Stimulated activated CD4-positive, alpha-beta T cell treated with anti-CD3 and anti-CD28 coated beads, Interleukin-15, amount 100 ng/mL, for 1 hour (primary cell): ENCODE data around the gene SUN2.
A peak's percentile ranks its signal among the peaks of the same experiment; 100 is the strongest.
"Not testable (repeated sequence)": the region's sequence is repeated elsewhere in the genome, so short reads cannot be mapped to it uniquely, and the experiment has no call there.

ENCODE experiments used
- DNase-seq, 2 donors: peaks; one replicate each; pipeline ENCODE4 v3.0.0-alpha.2; 2020; ENCODE audit warnings: low read depth in 1 of 2, low spot score in 1 of 2

Gene SUN2, protein sequence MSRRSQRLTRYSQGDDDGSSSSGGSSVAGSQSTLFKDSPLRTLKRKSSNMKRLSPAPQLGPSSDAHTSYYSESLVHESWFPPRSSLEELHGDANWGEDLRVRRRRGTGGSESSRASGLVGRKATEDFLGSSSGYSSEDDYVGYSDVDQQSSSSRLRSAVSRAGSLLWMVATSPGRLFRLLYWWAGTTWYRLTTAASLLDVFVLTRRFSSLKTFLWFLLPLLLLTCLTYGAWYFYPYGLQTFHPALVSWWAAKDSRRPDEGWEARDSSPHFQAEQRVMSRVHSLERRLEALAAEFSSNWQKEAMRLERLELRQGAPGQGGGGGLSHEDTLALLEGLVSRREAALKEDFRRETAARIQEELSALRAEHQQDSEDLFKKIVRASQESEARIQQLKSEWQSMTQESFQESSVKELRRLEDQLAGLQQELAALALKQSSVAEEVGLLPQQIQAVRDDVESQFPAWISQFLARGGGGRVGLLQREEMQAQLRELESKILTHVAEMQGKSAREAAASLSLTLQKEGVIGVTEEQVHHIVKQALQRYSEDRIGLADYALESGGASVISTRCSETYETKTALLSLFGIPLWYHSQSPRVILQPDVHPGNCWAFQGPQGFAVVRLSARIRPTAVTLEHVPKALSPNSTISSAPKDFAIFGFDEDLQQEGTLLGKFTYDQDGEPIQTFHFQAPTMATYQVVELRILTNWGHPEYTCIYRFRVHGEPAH

DNA sequence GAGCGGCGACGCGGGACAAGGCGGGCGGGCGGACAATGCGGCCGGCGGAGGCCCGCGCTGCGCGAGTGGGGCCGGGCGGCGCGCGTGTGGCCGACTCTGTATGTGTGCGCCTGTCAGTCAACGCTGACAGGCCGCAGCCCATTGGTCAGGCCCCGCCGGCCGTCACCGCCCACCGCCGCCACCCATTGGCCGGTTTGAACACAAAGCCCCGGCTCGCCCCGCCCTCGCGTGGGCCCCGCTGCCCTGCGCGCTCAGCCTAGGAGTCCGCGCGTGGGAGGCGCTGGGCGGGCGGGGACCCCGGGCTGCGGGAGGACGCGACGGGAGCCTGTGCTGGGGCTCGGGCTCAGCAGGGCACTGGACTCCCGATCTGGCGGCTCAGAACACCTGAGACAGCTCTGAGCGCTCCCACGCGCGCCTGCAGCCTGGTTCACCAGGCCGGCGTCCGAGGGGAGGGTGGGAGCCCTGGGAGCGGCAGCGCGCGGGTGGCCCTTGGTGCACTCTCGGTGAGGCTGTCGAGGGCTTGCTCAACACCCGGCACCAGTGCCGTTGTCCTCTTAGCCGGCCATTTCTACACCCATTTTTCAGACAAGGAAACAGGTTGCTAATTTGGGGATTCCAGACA is at the start of gene SUN2:
TSS of gene SUN2 (minus strand) at position 88 of the 622 bp plus-strand sequence. CDS start 3,370 bp downstream, outside the sequence.
- peak; percentile 89 to 91 for DNase-seq

DNA sequence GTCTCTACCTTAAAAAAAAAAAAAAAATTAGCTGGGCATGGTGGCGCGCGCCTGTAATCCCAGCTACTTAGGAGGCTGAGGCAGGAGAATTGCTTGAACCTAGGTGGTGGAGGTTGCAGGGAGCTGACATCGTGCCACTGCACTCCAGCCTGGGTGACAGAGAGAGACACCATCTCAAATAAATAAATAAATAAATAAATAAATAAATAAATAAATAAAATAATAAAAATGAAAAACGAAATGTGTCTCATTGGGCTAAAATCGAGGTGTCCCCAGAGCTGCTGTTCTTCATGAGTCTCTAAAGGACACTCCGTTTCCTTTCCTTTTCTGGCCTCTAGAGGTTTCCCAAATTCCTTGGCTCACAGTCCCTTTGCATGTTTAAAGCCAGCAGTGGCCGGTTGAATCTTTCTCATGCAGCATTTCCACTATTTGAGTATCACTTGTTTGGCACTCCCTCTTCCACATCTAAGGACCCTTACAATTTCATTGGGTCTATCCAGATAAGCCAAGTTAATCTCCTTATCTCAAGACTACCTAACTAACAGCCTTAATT is 49.3 kb upstream of the SUN2 start:
- DNase-seq = not testable (repeated sequence)

DNA sequence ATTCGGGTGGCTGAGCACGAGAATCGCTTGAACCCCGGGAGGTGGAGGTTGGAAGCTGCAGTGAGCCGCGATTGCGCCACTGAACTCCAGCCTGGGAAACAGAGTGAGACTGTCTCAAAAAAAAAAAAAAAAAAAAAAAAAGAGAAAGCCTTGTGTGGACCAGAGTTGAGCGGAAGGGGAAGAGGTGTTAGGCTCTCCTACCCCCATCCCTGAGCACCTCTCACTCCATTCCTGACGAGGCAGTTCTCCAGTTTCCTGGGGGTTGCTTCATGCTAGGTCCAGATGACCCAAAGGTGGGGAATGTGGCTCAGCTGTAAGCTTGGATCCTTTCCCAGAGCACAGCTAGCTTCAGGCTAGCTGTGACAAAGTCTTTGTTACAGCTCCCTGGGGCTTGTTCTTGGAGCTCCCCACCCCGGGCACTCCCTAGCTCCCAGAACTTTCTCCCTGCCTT is 46.9 kb upstream of the SUN2 start:
- DNase-seq = no peak

DNA sequence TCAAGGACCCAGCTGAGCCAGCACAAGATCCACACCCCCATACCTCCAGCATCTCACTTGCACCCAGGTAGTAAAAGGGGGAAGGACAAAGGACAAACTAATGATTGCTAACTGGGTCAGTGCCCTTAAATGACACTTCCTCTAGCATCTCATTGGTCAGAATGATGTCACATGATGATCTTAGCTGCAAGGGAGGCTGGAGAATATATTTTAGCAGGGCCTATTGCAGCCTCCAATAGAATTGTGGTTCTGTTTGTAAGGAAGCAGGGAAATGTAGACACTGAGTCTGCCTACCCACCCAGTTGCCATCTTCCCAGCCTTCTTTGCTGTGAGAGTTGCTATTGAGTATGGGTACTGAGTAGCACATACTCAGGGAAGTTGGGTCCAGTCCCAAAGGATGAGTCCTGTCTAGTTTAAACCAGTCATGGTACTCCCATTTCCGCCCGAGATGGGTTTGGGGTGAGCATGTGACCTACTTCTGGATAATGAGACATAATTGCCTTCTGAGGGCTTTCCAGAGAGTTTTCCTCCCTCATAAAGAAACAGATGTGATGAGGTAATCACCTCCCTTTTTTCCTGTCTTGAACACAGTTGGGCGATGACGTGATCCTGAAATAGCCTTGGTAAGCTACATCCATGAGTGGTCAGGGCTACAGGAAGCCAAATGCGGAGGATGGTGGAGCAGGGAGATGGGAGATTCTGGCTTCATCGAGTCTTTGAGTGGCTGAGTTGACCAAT is 43.6 kb upstream of the SUN2 start:
- no peak for DNase-seq

DNA sequence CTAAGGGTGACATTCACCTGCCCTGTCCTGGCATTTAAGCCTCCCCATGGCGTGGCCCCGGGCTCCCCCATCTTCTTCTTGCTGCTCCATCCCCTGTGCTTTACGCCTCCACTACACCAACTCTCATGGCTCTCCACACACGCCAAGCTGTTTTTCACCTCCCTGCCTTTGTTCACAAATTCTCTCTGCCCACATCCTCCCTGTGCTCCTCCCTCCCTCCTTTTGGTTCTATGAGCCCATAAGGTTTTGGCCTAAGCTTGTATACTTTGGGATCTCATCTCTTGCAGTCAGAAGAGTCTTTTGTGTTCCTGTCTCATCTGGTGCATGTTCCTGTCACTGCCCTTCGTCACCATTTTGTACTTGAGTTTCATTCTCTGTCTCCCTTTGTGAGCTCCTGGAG is 42.7 kb upstream of the SUN2 start:
- DNase-seq = no peak

DNA sequence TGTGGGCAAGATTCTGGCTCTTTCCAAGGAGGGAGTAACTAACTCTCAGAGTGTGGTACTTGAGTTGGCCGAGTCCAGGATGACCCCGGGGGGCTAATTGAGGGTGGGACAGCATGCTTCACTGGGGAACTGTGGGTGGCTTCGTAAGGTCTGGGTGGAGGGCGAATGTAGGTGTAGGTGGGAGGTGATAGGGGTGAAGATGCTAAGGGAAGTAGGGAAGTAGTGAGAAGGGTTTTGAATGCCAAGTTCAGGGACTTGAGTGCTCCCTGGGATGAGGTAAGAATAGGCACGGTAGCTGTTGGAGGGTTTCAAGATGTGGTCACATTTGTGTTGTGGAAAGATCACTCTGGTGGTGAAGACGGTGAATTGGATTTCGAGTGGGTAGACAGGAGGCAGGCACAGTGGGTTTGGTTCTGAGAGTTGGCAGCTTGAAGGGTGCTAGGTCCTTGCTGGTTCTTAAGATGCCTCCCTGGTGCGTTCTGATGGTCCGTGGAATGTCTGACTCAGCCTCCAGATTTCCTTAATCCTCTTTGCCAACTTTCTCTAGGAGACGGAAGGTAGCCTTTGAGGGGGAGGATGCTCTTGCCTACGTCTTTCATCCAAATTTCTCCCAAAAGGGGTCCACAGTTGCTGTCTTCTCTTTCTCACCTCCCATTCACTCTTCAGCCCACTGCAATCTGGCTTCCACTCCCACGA is 40.6 kb upstream of the SUN2 start:
- no peak for DNase-seq

DNA sequence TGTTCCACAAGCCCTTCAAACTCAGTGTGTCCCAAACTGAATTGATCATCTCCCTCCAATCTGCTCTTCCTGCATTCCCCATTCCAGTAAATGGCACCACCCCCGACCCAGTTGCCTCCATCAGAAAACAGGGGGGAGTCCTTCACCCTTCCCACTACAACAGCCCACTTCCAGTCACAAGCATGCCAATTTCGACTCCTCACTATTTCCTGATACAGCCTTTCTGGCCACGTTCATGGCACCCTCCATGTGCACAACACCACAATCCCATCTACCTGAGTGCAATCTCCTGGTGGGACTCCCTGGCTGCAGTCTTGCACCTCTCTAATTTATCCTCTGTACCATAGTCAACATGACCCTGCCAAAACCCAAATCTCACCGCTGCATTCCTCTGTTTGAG is 39.8 kb upstream of the SUN2 start:
- no peak for DNase-seq

DNA sequence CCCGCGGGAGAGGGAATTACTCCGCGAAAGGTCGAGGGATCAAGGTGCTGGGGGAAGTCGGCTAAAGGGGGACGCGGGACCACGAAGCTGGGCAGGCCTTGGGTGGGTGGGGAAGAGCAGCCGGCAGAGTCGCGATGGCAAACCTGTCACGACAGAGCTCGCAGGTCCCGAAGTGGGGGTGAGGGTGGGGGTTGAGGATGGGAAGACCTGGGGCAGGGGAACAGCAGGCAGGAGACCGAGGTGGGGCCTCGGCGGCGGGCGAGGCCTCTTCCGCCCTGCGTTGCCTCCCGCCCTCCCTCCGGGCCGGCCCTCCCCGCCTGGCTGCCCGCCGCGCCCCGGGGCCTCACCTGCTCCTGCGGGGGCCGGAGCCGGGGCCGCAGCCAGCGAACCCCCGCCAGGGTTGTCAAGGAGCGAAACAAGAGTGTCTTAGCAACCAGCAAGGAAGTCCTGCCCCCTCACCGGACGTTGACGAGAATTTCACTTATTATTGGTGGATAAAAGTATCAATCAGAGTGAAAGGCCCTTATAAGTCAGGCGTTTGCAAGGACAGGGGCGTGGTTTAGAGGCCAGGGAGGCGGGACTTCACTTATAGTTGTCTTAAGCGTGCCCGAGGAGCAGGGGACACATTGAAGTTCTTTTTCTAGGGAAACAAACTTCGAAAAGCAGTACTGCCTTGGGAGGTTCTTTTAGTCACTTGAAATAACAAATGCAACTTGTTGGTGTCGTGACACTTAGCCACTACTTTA is 38.1 kb upstream of the SUN2 start, which contains the start of gene DNAL4:
TSS of gene DNAL4 (minus strand) at position 423 of the 746 bp plus-strand sequence. CDS start 11,412 bp downstream, outside the sequence.
- DNase-seq = peak; percentile 77 to 80

DNA sequence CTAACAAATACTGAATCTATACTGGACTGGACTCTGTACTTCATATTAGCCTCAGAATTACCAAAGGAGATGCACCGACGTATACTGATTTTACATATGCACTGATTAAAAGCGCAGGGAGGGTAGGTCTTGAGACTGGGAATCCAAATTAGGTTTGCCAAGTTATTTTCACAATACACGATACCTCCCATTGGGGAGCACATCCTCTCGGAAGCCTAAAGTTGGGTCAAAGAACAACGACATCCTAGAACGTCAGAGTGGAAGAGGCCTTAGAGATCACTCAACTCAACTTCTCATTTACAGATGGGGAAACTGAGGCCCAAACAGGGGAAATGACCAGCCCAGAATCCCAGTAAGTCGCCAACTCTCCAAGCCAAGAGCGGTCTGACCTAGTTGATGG is 37.5 kb upstream of the SUN2 start:
- no peak for DNase-seq

DNA sequence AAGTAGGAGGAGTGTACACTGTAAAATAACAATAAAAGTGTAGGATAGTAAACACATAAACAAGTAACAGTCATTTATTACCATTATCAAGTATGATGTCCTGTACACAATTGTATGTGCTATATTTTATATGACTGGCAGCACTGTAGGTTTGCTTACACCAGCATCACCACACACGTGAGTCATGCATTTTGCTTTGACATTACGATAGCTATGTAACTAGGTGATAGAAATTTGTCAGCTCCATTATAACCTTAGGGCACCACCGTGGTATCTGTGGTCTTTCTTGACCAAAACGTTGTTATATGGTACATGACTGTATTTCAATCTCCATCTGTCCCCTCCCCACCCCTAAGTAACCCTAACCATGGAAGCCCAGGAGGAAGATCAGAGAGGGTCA is 37.0 kb upstream of the SUN2 start:
- DNase-seq = no peak

DNA sequence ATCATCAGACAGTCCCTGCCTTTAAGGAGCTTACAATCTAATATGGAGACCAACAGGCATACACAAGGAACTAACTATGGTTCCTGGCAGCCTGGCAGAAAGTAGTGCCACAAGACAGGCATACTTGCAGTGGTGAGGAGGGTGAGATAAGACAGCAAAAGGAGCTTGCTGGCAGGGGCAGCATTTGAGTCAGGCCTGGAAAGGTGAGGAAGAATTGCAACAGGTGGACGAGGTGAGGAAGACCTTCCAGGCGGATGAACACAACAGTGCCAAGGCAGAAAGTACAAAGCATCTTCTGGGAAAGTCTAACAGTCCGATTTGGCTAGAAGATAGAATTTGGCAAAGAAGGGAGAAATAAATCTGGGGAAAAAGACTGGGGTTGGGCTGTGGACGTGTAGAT is 33.8 kb upstream of the SUN2 start:
- no peak for DNase-seq

DNA sequence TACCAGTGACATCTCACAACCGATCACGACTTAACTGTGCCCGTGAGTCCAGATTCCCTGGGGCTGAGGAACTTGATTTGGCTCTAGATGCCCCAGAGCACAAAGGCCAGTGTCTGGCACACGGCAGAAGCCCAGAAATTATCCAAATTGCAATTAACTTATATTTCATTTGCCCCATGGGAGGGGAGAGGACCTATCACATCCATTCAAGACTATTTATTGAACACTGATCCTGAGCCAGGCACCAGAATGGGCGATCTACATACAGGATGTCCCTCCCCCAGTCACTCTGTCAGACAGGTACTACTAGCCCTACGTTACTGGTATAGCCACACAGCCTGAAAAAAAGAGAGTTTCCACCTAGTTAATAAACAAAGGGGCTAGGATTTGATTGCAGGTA is 33.0 kb upstream of the SUN2 start:
- no peak for DNase-seq

DNA sequence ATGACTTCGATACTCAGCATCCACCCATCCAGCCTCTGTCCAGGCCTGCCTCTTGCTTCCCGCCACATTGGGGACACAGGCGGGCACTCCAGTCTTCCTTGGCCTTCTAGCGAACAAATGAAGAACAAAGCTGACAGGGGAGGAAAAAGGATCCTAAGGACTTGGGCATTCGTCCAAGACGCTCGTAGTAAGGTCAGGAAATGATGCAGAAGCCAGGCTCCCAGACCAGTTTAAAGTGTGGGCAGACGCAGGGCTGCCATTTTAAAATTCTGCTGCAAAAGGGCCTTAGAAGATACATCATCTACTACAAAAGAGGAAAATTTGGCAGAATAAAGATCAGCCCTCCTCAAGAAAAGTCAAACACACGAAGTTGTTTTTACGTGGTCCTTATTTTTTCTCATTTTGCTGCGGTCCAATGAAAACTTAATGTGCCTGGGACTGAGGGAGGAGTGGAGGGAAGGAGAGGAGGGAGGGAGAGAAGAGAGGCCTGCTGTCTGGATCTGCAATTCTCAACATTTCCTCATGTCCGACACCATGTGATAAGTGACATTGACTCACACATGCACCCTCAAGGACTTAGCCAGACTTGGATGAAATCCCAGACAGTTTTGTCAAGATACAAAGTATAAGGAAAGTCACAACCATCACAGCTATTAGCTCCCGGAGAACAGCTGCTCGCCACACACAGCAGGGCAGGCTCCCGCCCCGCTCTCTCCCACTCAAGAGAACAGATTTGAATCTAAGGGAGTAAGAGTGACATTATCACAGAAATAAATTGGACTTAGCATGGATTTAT is 32.4 kb upstream of the SUN2 start:
- DNase-seq = no peak

DNA sequence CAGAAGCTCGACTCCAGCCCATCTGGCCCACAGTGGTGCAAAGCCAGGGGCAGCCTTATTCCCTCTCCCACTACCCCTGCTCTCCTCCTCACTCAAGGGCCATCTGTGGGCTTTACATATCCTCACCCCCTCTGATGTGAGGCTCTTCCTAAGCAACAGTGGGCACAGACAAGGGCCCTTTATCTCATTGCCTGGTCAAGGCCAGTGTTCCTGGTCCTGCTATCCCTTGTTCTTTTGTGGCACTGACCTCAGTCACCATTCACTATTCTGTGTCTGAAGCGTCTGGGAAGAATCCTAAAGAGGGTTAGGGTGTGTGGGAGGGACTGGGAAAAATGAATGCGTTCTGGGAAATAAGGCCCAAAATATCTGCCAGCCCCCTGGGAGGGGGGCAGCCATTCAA is 30.8 kb upstream of the SUN2 start:
- no peak for DNase-seq

DNA sequence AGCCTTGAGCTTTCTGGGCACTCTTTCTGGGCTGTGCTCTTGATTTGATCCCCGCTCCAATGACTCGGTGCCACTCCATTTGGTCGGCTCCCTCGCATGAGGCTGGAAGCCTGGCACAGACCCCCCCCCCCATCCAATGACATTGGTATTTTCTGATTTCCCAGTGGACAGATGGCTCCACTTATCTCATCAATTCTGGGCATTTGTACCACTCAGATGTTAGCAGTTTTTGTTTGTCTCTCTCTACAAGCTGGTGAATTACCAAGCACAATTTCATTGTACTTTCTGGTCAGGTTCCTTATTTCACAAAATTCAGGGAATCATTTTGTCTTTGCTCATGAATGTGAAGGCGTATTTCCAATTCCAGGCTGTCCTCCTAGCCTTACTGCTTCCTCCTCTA is 29.1 kb upstream of the SUN2 start:
- no peak for DNase-seq

DNA sequence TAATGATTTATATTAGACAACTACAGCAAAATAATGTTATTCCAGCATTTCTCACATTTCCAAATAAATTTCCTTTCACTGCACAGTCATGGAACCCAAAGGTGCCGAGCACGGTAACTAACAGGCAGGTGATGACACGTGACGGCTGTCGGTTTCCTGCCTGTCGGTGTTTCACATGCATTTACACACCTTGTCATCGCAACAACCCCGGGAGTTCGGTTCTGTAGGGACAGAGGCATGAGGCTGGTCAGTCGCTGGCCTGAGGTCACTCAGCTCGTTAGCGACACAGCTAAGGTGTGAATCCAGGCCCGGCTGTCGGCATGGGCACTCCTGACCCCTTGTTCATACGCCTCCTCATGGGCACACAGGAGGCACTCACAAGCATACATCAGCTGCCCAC is 28.2 kb upstream of the SUN2 start:
- DNase-seq = no peak

DNA sequence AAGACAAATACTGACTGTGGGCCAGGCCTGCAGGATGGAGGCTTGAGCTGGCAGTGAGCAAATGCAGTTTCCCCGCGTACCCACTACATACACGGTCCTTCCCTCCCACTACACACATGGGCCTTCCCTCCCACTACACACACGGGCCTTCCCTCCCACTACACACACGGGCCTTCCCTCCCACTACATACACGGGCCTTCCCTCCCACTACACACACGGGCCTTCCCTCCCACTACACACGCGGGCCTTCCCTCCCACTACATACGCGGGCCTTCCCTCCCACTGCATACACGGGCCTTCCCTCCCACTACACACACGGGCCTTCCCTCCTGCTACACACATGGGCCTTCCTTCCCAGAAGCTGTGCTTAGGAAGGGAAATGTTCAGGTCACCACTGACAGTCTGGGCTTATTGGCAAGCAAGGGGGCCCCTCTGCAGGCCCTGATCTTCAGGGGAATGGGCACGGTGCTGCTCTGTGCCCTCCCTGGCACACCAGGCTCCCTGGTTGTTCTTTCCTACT is 27.4 kb upstream of the SUN2 start:
- DNase-seq = no peak

DNA sequence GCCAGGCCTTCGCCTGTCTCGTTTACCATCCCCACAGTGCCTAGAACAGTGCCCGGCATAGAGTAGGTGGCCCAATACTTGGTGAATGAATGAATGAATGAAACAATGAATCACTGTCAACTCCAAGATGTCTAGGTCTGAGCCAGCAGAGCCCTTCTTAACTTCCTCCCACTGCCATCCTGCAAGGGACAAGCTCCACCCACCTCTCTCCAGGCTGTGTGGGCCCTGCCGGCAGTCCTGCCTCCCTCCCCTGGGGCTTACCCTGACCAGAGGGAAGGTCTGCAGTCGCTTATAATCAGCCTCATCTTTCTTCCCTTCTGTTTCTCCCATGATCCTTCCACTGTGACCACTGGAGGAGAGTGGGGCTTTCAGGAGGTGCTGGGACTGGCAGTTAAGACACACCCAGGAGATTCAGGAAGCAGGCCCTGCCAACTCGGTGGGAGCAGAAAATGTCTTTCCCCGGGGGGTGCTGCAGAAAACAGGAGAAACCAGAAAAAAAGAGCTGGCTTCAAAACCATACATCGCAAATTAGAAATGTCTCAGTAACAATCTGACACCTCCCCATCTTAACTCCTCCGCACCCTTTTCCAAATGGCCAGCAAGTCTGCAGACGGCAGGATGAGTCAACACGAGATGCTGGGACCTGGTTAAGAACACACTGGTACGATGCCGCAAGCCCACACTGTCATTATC is 26.8 kb upstream of the SUN2 start:
- no peak for DNase-seq
